ENCODE data around the gene WDR89. TPM values are rescaled to one million over a fixed set of nuclear protein-coding genes. Genes with fewer than 3 reads are reported as not detected.

WDR89 gene
- total and polyA plus RNA-seq, 2 experiments from 2014 or later = 21.5 to 31.8 TPM

- Histone ChIP-seq H3K4me3 (no peak overlapping the region), H3K4me1 (ENCODE audit: insufficient read depth) (no peaks in the 10 kb centered on the region), H3K27me3 (ENCODE audit: insufficient read depth) (no peaks in the 10 kb centered on the region), H3K79me2 (replicated peaks; ENCODE audit: insufficient read depth) (no peaks in the 10 kb centered on the region), H3K4me2 (no peak overlapping the region), H2AFZ (no peak overlapping the region), H3F3A (replicated peaks; ENCODE audit: low read depth) (no peaks in the 10 kb centered on the region), H3K36me3 (ENCODE audit: insufficient read depth) (no peaks in the 10 kb centered on the region), H3K9me2 (ENCODE audit: insufficient read depth) (no peaks in the 10 kb centered on the region), H3K27ac (ENCODE audit: low read depth) (no peak overlapping the region), H4K20me1 (replicated peaks; ENCODE audit: insufficient read depth) (no peaks in the 10 kb centered on the region)
- Mint-ChIP-seq H3K4me3 (no peak overlapping the region), H3K27ac (no peak overlapping the region), H3K27me3 (ENCODE audit: insufficient read depth, low read depth, poor library complexity) (no peaks in the 10 kb centered on the region), H3K36me3 (ENCODE audit: low read depth) (no peaks in the 10 kb centered on the region), H3K4me1 (no peaks in the 10 kb centered on the region), H3K9me3 (no peaks in the 10 kb centered on the region)
- TF ChIP-seq NANOG (IDR thresholded peaks at IDR 0.05; ENCODE audit: borderline replicate concordance) (no peak), JUNB (IDR thresholded peaks at IDR 0.05; ENCODE audit: unreplicated experiment) (no peak), EZH2 (IDR thresholded peaks at IDR 0.05; ENCODE audit: low read depth, unreplicated experiment) (no peak), REST (IDR thresholded peaks at IDR 0.05; ENCODE audit: unreplicated experiment) (no peak), STAT1 (IDR thresholded peaks at IDR 0.05; ENCODE audit: unreplicated experiment) (no peak), ZNF331 (CRISPR knock-in tag; IDR thresholded peaks at IDR 0.05; ENCODE audit: low read depth) (no peak), ETS1 (IDR thresholded peaks at IDR 0.05) (no peak), CTCF (conservative IDR thresholded peaks at IDR 0.05; ENCODE audit: low read depth in 2 of 2) (no peak), ZNF462 (CRISPR knock-in tag; IDR thresholded peaks at IDR 0.05) (no peak), CREB1 (CRISPR knock-in tag; IDR thresholded peaks at IDR 0.05; ENCODE audit: low read depth) (no peak), EZH2phosphoT487 (IDR thresholded peaks at IDR 0.05; ENCODE audit: unreplicated experiment) (no peak), ZNF114 (CRISPR knock-in tag; IDR thresholded peaks at IDR 0.05) (no peak), POLR2AphosphoS5 (IDR thresholded peaks at IDR 0.05; ENCODE audit: low read depth) (no peak)
- ATAC-seq (no peak), DNase-seq (ENCODE audit: low spot score) (no peak)
These were observed 12.7 kb upstream of the WDR89 start for GRCh38 chr14:63654346-63654745.

Measured in GM23338 (cell line).